HG03565 (cell line): ENCODE measurements around the gene PPP1R36.
"Not testable (repeated sequence)": the region's sequence is repeated elsewhere in the genome, so short reads cannot be mapped to it uniquely, and the experiment has no call there.

Experiments
- ATAC-seq: cut with Tn5 transposase; IDR thresholded peaks from one replicate; pipeline ENCODE4 v1.9.1; 2021; ENCODE audit warnings: mild to moderate bottlenecking, moderate library complexity; ENCODE audit not compliant: unreplicated experiment

Gene PPP1R36

DNA sequence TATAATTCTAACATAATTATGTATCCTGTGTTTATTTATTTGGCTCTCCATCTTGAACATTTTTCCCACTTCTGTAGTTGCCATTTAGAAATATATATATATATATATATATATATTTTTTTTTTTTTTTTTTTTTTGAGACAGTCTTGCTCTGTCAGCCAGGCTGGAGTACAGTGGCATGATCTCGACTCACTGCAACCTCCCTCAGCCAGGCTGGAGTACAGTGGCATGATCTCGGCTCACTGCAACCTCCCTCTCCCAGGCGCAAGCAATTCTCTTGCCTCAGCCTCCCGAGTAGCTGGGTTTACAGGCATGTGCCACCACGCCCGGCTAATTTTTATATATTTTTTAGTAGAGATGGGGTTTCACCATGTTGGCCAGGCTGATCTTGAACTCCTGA, 32.1 kb upstream of the PPP1R36 start:
- ATAC-seq = not testable (repeated sequence)

DNA sequence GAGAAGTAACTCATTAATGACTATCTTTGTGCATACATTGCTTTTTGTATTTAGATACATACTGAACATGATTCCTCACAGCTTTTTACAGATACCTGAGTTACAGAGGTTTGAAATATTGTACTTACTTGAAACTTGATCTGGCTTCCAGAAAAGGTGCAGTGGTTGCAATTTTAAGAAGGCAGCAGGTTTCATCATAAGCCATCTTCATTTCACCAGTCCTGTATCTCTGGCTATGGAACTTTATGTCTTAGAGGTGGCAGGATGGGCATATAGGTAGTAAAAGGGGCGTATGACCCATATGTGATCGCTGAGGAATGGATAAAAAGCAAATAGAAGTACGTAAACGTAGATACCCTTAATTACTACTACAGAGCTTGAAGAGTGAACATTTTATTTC, 31.5 kb upstream of the PPP1R36 start:
- no peak for ATAC-seq

DNA sequence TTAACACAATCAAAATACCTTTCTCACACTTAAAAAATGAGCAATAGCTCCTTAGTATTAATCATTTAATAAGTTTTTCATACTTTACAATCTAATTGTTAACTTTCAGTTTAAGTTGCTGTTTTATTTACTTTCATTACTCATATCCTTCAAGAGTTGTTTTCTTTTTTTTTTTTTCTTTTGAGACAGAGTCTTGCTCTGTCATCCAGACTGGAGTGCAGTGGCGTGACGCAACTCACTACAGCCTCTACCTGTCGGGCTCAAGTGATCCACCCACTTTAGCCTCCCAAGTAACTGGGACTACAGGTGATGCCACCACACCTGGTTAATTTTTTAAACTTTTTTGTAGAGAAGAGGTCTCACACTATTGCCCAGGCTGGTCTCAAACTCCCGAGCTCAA, 29.1 kb upstream of the PPP1R36 start:
- no peak for ATAC-seq

DNA sequence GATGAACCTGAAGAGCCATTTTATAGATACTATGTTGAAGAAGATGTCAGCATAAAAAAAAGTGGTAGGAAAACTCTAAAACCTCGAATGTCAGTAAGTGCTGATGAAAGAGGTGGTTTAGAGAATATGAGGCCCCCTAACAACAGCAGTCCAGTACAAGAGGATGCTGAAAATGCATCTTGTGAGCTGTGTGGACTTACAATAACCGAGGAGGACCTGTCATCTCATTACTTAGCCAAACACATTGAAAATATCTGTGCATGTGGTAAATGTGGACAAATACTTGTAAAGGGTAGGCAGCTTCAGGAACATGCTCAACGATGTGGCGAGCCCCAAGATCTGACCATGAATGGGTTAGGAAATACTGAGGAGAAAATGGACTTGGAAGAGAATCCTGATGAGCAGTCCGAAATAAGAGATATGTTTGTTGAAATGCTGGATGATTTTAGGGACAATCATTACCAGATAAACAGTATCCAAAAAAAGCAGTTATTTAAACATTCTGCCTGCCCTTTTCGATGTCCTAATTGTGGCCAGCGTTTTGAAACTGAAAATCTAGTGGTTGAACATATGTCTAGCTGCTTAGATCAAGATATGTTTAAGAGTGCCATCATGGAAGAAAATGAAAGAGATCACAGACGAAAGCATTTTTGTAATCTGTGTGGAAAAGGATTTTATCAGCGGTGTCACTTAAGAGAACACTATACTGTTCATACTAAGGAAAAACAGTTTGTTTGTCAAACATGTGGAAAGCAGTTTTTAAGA, 27.0 kb upstream of the PPP1R36 start:
- no peak for ATAC-seq

DNA sequence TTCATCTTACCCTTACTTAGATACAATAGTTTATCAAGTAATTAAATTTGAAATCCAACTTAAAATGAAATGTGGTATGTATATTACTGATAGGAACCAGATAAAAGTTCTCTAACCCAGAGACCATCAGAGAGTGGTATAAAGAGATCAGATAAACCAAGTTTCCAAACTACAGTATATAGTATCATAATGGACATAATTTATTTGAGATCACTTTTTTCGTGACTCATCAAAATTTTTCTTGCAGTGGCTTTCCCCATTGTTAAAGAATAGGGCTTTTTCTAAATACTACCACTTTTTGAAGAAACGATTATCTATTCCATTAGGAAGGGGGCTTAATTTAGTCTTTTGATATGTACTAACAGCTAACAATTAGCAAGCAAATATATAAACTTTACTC, 24.4 kb upstream of the PPP1R36 start:
- ATAC-seq = no peak

DNA sequence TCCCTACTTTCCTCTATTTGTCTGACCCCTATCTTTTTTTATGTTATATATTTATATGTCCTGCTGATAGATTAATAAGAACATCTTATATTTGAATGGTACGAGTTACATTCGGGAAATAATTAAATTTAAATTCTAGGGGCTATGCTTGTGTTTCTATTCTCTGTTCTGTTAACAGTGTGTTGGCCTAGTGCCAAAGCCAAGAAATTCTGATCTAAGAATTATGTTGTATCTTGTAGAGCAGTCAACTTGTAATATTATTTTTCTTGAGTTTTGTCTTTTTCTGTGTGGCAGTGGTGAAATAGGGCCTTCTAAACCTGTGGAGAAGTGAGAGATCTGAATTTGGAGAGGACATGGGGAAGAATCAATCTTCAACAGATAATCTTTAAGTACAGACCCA, 18.2 kb upstream of the PPP1R36 start:
- no peak for ATAC-seq

DNA sequence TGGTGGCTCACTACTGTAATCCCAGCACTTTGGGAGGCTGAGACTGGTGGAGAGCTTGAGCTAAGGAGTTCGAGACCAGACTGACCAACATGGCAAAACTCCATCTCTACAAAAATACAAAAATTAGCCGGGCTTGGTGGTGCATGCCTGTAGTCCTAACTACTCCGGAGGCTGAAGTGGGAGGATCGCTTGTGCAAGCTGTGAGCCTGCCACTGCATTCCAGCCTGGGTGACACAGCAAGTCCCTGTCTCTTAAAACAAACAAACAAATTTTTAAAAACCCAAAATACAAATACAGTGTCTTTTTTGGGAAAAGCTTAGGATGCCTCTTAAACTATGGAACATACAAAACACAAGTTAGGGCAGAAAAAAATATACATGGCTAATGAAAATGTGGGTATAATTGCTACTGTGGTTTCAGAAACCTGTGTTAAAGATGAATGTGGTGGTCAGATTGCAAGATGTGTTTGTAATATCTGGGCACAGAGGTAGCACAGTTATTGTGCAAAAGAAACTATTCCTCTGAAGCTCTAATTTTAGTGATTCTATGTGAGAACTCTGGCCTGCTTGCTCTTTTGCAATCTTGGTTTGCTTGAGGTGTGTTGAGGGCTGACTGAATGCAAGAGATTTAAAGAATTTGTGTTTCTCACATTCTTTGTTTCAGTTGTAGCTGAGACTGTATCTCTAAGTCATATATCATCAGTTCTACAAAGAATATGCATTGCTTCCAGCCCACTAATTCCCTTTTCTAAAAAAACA, 13.1 kb upstream of the PPP1R36 start:
- ATAC-seq = no peak

DNA sequence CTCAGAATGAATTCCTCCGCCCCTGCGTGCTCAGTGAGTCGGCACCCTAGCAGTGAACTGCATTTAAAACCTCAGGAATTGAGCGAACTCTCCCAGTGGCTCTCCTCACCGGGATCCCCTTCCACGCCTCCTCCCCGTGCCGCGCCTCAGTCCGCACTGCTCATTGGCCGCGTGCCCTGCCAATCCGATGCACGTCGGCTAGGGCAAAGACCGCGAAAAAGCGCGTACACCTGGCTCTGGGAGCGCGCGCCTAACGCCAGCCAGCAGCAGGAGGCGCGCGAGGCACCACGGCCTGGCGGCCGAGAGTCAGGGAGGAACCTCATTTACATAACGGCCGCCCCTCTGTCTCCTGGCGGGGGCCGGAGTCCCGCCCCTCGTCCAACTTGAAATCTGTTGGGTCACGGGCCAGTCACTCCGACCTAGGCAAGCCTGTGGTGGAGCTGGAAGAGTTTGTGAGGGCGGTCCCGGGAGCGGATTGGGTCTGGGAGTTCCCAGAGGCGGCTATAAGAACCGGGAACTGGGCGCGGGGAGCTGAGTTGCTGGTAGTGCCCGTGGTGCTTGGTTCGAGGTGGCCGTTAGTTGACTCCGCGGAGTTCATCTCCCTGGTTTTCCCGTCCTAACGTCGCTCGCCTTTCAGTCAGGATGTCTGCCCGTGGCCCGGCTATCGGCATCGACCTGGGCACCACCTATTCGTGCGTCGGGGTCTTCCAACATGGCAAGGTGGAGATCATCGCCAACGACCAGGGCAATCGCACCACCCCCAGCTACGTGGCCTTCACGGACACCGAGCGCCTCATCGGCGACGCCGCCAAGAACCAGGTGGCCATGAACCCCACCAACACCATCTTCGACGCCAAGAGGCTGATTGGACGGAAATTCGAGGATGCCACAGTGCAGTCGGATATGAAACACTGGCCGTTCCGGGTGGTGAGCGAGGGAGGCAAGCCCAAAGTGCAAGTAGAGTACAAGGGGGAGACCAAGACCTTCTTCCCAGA, 9.3 kb upstream of the PPP1R36 start, which contains the start of gene HSPA2:
TSS of gene HSPA2 (plus strand) at position 534 of the 995 bp plus-strand sequence. CDS start at position 643, 109 bp downstream.
- ATAC-seq = peak; percentile 94

DNA sequence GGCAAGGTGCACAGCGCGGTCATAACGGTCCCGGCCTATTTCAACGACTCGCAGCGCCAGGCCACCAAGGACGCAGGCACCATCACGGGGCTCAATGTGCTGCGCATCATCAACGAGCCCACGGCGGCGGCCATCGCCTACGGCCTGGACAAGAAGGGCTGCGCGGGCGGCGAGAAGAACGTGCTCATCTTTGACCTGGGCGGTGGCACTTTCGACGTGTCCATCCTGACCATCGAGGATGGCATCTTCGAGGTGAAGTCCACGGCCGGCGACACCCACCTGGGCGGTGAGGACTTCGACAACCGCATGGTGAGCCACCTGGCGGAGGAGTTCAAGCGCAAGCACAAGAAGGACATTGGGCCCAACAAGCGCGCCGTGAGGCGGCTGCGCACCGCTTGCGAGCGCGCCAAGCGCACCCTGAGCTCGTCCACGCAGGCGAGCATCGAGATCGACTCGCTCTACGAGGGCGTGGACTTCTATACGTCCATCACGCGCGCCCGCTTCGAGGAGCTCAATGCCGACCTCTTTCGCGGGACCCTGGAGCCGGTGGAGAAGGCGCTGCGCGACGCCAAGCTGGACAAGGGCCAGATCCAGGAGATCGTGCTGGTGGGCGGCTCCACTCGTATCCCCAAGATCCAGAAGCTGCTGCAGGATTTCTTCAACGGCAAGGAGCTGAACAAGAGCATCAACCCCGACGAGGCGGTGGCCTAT, 8.3 kb upstream of the PPP1R36 start:
- ATAC-seq = no peak

DNA sequence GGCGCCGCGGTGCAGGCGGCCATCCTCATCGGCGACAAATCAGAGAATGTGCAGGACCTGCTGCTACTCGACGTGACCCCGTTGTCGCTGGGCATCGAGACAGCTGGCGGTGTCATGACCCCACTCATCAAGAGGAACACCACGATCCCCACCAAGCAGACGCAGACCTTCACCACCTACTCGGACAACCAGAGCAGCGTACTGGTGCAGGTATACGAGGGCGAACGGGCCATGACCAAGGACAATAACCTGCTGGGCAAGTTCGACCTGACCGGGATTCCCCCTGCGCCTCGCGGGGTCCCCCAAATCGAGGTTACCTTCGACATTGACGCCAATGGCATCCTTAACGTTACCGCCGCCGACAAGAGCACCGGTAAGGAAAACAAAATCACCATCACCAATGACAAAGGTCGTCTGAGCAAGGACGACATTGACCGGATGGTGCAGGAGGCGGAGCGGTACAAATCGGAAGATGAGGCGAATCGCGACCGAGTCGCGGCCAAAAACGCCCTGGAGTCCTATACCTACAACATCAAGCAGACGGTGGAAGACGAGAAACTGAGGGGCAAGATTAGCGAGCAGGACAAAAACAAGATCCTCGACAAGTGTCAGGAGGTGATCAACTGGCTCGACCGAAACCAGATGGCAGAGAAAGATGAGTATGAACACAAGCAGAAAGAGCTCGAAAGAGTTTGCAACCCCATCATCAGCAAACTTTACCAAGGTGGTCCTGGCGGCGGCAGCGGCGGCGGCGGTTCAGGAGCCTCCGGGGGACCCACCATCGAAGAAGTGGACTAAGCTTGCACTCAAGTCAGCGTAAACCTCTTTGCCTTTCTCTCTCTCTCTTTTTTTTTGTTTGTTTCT, 7.6 kb upstream of the PPP1R36 start:
- ATAC-seq = no peak

DNA sequence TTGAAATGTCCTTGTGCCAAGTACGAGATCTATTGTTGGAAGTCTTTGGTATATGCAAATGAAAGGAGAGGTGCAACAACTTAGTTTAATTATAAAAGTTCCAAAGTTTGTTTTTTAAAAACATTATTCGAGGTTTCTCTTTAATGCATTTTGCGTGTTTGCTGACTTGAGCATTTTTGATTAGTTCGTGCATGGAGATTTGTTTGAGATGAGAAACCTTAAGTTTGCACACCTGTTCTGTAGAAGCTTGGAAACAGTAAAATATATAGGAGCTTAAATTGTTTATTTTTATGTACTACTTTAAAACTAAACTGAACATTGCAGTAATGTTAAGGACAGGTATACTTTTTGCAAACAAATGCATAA, 6.9 kb upstream of the PPP1R36 start:
- ATAC-seq = no peak

DNA sequence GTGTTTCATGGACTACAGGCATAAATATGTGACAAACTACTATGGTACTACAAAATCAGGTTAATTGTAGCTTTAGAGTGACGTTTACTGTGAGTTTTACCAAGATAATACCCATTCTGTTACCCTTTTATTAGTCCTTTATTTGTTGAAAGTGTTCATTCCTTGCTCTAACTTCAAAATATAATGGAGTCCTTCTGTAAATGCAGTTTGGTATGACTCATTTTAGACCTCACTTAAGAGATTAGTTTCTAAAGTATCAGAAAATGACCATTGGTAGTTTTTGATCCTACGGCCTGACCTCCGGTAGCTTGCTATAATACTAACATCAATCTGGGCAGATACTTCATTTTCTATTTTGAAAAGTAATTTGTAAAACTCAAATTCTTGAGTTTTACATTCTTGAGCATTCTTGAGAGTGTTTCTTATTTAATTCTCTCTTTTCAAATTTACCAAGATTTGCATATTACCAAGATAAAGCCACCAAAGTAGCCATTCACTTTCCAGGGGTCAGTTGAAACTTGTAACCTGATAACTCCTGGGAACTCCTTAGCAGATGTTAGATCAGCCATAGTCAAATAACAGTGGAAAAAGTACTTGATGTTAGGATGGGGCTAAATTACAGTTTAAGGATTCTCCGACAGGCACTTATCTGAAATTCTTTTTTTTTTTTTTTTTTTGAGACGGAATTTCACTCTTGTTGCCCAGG, 5.0 kb upstream of the PPP1R36 start:
- no peak for ATAC-seq

DNA sequence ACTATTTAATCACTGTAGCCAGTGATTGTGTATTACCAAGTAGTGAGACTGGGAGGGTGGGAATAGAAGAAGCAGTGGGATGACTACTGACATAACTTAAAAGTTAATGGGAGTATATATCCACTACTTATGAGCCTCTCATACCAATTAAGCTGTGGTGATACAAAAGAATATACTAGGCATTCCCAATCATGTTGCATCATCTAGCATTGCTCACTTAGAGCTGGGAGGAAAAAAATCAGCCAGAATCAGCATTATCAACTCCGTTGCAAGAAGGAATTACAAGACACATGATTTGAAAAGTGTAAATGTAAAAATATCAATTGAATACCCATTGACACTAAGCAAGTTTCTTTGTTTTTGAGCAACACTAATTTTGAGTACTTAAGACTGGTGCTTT, 745 bp upstream of the PPP1R36 start:
- ATAC-seq = no peak

DNA sequence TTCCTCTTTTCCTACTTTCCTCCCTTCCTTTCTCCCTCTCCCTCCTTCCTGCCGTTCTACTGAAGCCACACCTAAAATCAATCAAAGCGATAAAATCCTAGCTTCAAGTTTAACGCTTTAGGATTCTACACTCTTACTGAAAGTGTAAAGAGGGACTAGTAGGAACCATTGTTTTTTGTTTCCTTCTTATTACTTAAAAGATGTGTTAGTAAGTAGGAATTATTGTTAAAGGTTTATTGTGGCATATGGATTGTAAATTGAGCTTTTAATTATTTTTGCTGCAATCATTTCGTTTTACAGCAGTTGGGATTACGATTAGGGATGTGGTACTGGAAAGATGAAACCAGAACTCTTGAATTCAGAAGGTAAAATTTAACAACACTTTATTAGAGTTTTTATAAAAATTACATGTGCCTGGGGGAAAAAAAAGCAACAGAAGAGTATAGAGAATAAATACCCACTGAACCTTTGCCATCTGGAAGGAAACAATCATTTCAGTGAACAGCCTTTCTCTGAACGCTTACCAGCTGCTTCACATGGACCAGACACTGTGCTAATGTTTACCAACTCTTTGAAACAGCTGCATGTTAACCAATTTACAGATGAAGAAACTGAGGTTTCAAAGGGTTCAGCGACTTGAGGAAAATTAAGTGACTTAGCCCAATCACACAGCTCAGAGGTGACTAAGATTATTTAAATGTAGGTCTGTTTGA, 1.0 kb downstream of the PPP1R36 start:
- ATAC-seq = no peak

DNA sequence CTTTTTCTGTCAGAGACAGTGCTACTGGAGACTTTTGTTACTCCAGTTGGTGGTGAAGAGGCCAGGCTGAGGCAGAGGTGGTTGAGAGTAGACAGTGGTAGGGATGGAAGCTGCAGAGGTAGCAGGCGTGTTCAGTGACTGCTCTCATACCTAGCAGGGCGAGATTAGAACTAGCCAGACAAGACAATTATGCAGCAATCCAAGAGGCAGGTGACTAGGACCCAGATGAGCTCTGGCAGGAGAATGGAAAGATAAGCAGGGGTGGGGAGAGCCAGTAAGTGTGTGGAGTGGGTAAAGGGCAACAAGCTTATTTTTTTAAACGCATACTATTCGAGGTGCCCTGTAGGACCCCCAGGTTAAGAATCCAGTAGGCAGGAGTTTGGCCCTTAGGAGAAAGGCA, 4.8 kb downstream of the PPP1R36 start:
- no peak for ATAC-seq

DNA sequence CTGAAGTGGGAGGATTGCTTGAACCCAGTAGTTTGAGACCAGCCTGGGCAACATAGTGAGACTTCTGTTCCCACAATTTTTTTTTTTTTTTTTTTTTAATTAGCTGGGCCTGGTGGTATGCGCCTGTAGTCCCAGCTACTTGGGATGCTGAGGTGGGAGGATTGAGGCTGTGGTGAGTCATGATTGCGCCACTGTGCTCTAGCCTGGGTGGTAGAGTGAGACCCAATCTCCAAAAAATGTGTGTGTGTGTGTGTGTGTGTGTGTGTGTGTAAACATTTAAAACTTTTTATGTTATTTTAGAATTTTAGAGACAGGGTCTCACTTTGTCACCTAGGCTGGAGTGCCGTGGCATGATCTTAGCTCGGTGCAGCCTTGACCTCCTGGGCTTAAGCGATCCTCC, 6.8 kb downstream of the PPP1R36 start:
- ATAC-seq = no peak

DNA sequence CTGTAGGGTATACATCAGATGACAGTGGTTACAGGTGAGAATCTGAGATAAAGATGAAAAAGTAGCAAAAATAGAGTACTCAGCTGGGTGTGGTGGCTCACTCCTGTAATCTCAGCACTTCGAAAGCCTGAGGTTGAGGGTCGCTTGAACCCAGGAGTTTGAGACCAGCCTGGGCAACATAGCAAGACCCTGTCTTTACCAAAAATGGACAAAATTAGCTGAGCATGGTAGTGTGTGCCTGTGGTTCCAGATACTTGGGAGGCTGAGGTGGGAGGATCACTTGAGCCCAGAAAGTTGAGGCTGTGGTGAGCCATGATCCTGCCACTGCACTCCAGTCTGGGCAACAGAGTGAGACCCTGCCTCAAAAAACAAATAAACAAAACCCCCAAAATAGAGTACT, 8.5 kb downstream of the PPP1R36 start:
- not testable (repeated sequence) for ATAC-seq

DNA sequence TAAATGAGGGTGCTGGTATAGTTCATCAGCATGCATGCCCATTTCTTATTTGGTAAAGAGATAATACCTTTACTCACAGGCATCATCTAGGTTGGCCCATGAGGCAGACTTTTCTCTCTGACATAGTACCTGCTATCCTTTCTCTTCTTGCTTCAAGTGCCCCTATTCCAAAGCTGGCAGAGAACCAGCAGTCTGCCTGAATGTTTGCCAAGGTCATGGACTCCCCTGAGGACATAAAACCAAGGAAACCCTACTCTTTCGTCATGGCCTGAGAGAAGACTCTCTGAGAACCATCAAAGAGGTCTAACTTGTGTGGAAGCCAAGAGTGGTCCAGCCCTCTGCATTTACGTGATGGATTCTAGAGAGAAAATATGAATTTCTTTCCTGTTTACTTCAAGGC, 11.9 kb downstream of the PPP1R36 start:
- ATAC-seq = no peak
